GM21390 (cell line): ENCODE measurements around the gene SOWAHC.
A peak's percentile ranks its signal among the peaks of the same experiment; 100 is the strongest.
"Not testable (repeated sequence)": the region's sequence is repeated elsewhere in the genome, so short reads cannot be mapped to it uniquely, and the experiment has no call there.

Experiments
- ATAC-seq: cut with Tn5 transposase; IDR thresholded peaks from one replicate; pipeline ENCODE4 v1.9.1; 2021; ENCODE audit not compliant: unreplicated experiment

The SOWAHC gene

GRCh38 chr2:109614715-109615636, 812 bp downstream of the SOWAHC start:
- ATAC-seq = no peak

- no peak for ATAC-seq
Measured at GRCh38 chr2:109615637-109616144, 1.5 kb downstream of the SOWAHC start.

GRCh38 chr2:109616184-109616583, 2.0 kb downstream of the SOWAHC start:
- ATAC-seq = no peak

- ATAC-seq = no peak
Measured at GRCh38 chr2:109619032-109619615, 5.0 kb downstream of the SOWAHC start.

GRCh38 chr2:109623297-109623696, 9.1 kb downstream of the SOWAHC start:
- no peak for ATAC-seq

- ATAC-seq = no peak
Measured at GRCh38 chr2:109623923-109624322, 9.8 kb downstream of the SOWAHC start.

- ATAC-seq = no peak
Measured at GRCh38 chr2:109624339-109624738, 10.2 kb downstream of the SOWAHC start.

GRCh38 chr2:109628321-109628720, 14.2 kb downstream of the SOWAHC start:
- ATAC-seq = not testable (repeated sequence)

- no peak for ATAC-seq
Measured at GRCh38 chr2:109629867-109630266, 15.7 kb downstream of the SOWAHC start.

- no peak for ATAC-seq
Measured at GRCh38 chr2:109630441-109631430, 16.6 kb downstream of the SOWAHC start.

- ATAC-seq = no peak
Measured at GRCh38 chr2:109631741-109632140, 17.6 kb downstream of the SOWAHC start.

GRCh38 chr2:109632158-109632789, 18.1 kb downstream of the SOWAHC start:
- no peak for ATAC-seq

- ATAC-seq = no peak
Measured at GRCh38 chr2:109633284-109633961, 19.3 kb downstream of the SOWAHC start.

- ATAC-seq = no peak
Measured at GRCh38 chr2:109635426-109636304, 21.5 kb downstream of the SOWAHC start.

- no peak for ATAC-seq
Measured at GRCh38 chr2:109636317-109636716, 22.2 kb downstream of the SOWAHC start.

GRCh38 chr2:109637749-109638570, 23.8 kb downstream of the SOWAHC start:
- ATAC-seq = peak; percentile 83

- no peak for ATAC-seq
Measured at GRCh38 chr2:109638795-109639194, 24.6 kb downstream of the SOWAHC start.

GRCh38 chr2:109640000-109640399, 25.8 kb downstream of the SOWAHC start:
- not testable (repeated sequence) for ATAC-seq
